GM06990 (cell line): ENCODE measurements around the gene IARS2.

Source experiments
- DNase-seq: peaks from one replicate; pipeline ENCODE4 v3.0.0-alpha.2; 2011; ENCODE audit not compliant: insufficient read length; ENCODE audit errors: extremely low read depth
- H3K27me3 ChIP-seq: replicated peaks from 2 replicates; pipeline ENCODE4 v1.6.0; 2011; ENCODE audit warnings: low read length; ENCODE audit not compliant: control insufficient read depth, insufficient read depth
- H3K36me3 ChIP-seq: 2 replicates; pipeline ENCODE4 v1.5.1; 2011; ENCODE audit warnings: low read length; ENCODE audit not compliant: control insufficient read depth, insufficient read depth
- H3K4me3 ChIP-seq: replicated peaks from 2 replicates; pipeline ENCODE4 v1.5.1; 2011; ENCODE audit warnings: low read depth, mild to moderate bottlenecking, control low read depth, low read length
- TF ChIP-seq, protein P1 (sequence below): IDR thresholded peaks from 2 replicates; pipeline ENCODE4 v1.5.1; 2011; ENCODE audit warnings: low read length, control low read depth, mild to moderate bottlenecking, inconsistent platforms; ENCODE audit not compliant: insufficient read depth, poor library complexity, severe bottlenecking

IARS2 gene

DNA sequence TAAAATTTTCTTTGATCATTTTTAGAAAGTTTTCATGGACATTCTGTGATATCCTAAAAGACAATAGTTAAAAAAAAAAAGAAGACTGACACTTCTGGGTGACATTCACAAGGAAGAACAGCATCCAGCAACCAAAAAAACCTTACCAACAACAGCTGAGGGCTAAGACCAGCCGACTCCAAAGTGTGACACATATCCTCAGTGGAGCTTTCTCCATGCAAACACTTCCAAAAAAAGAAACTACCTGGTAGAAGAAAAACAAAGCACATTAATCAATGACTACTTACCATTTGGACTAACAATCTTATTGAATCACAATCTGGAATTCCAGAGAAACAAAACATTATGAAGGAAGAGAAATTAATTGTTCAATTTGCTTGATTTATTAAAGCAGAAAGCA is 88.2 kb downstream of the IARS2 start:
- TF ChIP-seq, protein P1, sequence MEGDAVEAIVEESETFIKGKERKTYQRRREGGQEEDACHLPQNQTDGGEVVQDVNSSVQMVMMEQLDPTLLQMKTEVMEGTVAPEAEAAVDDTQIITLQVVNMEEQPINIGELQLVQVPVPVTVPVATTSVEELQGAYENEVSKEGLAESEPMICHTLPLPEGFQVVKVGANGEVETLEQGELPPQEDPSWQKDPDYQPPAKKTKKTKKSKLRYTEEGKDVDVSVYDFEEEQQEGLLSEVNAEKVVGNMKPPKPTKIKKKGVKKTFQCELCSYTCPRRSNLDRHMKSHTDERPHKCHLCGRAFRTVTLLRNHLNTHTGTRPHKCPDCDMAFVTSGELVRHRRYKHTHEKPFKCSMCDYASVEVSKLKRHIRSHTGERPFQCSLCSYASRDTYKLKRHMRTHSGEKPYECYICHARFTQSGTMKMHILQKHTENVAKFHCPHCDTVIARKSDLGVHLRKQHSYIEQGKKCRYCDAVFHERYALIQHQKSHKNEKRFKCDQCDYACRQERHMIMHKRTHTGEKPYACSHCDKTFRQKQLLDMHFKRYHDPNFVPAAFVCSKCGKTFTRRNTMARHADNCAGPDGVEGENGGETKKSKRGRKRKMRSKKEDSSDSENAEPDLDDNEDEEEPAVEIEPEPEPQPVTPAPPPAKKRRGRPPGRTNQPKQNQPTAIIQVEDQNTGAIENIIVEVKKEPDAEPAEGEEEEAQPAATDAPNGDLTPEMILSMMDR: no peak
- peaks cover 2% of the 10 kb centered on the region for H3K36me3 ChIP-seq
- DNase-seq: no peak
- H3K4me3 ChIP-seq: no peak overlapping the region
- H3K27me3 ChIP-seq: no peaks in the 10 kb centered on the region

DNA sequence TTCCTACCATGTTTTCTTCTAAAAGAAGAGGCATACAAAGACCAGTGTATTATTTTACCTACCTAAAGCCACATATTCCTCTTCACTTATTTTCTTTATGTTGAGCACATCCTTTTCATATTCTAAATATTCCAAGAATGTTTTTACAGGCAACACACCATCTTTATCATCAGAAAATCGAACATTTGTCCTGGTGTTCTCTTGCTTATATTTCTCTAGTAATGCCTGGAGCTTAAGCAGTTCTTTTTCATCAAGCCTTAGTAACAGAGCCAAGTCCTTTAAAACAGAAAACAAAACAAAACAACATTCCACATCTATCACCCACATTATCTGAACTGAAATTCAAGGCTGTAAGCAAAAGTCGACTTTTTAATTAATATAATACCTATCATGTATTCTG is 88.7 kb downstream of the IARS2 start:
- DNase-seq: no peak
- Histone ChIP-seq H3K36me3 (peaks cover 6% of the 10 kb centered on the region), H3K4me3 (no peak overlapping the region), H3K27me3 (no peaks in the 10 kb centered on the region)
- TF ChIP-seq, protein P1: no peak

DNA sequence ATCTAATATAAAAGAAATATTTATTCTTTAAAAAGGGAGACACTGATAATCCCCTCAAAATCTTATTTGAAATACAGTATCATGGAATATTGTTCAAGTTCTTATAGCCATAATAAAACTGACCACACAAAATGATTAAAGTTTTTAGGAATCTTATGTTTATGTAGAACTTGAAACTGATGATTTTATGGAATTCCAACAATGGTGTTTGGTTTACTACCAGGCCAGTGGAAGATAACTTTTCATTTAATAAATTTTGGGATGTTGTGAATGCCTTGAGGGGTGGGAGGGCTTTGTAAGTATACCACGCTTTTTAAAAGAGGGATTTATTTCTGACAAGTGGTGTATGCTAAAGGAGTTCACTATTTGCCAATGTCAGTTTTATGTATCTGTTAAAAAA is 90.6 kb downstream of the IARS2 start:
- Histone ChIP-seq H3K36me3 (peaks cover 10% of the 10 kb centered on the region), H3K4me3 (no peak overlapping the region), H3K27me3 (no peaks in the 10 kb centered on the region)
- no peak for DNase-seq
- TF ChIP-seq, protein P1: no peak

DNA sequence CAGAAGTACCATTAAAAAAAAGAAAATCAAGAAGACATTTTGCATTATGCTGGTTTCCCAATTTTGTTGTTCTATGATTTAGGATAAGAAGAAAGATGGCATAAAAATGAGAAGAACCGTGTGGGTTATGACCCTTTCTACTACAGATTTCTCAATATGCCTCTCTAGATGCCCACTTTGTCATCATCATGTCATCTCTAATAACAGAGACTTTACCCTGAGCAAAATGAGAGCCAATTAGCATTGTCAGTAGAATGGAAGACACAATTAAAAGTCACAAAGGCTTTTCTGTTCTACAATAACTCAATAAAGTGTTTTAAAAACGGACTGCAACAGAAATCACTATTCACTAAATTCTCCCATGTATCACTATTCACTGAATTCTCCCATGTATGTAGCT is 92.8 kb downstream of the IARS2 start:
- TF ChIP-seq, protein P1: no peak
- DNase-seq: no peak
- peaks cover 12% of the 10 kb centered on the region for H3K36me3 ChIP-seq
- no peak overlapping the region for H3K4me3 ChIP-seq
- no peaks in the 10 kb centered on the region for H3K27me3 ChIP-seq

DNA sequence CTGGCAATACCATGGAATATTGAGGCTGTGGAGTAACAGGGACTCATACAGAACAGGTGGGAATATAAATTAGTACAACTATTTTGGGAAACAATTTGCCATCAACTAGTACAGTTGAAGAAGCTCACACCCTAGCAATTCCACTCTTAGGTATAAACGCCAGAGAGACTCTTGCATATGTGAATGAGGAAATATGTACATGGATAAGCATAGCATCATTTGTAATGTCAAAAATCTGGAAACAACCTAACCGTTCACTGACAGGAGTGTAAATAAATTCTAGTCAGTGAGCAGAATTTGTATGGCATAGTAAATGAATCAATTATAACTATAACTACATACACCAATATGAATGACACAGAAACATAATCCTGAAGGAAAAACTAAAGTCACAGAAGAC is 94.6 kb downstream of the IARS2 start:
- no peak overlapping the region for H3K4me3 ChIP-seq
- DNase-seq: no peak
- H3K36me3 ChIP-seq: peaks cover 18% of the 10 kb centered on the region
- no peaks in the 10 kb centered on the region for H3K27me3 ChIP-seq
- TF ChIP-seq, protein P1: no peak

DNA sequence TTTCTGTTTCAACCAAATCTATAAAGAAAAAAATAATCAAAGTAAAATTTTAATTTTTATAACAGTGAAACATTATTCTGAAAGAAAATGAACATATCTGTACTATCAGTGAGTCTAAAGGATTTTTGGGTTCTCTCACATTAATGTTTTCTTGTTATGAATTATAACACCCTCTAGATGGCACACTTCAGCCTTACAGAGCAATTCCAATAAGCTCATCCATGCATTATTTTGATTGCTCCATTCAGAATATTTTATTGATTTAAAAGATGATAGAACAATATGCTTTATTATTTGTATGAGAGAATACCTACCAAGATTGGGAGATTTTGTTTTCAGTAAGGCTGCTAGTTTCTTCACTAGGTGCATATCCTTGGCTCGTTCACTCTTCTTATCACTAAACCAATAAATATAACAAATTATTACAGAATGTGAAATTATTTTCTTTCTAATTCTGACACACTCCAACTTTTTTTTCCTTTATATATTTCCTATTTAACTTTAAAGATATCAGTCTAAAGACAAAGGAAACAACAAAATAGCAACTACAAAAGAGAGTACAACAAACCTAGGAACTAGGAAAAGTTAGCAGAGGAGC is 95.9 kb downstream of the IARS2 start:
- TF ChIP-seq, protein P1: peak; percentile 44
- peaks cover 19% of the 10 kb centered on the region for H3K36me3 ChIP-seq
- H3K4me3 ChIP-seq: no peak overlapping the region
- DNase-seq: no peak
- no peaks in the 10 kb centered on the region for H3K27me3 ChIP-seq
